HepG2 (cell line): ENCODE measurements around the gene HLA-DPB1. TPM values are rescaled to one million over a fixed set of nuclear protein-coding genes. Genes with fewer than 3 reads are reported as not detected.

Experiments used
- CREB1 ChIP-seq, 2 experiments: fragments of 450-650 bp in 1 of 2; IDR thresholded peaks; 2 replicates each; pipeline ENCODE4 v1.6.1; 2016 to 2017; ENCODE audit warnings: control low read depth in 1 of 2, mild to moderate bottlenecking in 1 of 2, missing compliant biosample characterization in 1 of 2, missing genetic modification characterization in 1 of 2
- LCORL ChIP-seq, 2 experiments: fragments of 450-650 bp in 1 of 2; sonication (generic) in 1 of 2; formaldehyde crosslinking in 1 of 2; IDR thresholded peaks; 2 replicates each; pipeline versions ENCODE4 v1.5.0 to v1.6.1; 2017 to 2020; ENCODE audit warnings: antibody characterized with exemption in 1 of 2, missing genetic modification reagents in 1 of 2
- NCOA2 ChIP-seq: sonication (generic); formaldehyde crosslinking; IDR thresholded peaks from 2 replicates; pipeline ENCODE4 v1.8.0; 2022; ENCODE audit warnings: inconsistent platforms
- NFIB ChIP-seq: sonication (generic); formaldehyde crosslinking; IDR thresholded peaks from 2 replicates; pipeline ENCODE4 v1.9.0; 2021; ENCODE audit warnings: missing genetic modification reagents, mild to moderate bottlenecking, borderline replicate concordance
- RAD21 ChIP-seq: fragments of 450-650 bp; formaldehyde crosslinking; IDR thresholded peaks from 2 replicates; pipeline ENCODE4 v1.5.0; 2020; ENCODE audit warnings: mild to moderate bottlenecking
- SMAD3 ChIP-seq: sonication (generic); formaldehyde crosslinking; IDR thresholded peaks from 2 replicates; pipeline ENCODE4 v1.4.0; 2020; ENCODE audit warnings: missing genetic modification reagents
- TGIF2 ChIP-seq: IDR thresholded peaks from 2 replicates; pipeline ENCODE4 v1.6.1; 2016; ENCODE audit warnings: control low read depth, missing compliant biosample characterization
- ZBTB21 ChIP-seq: sonication (generic); formaldehyde crosslinking; IDR thresholded peaks from 2 replicates; pipeline ENCODE4 v1.4.0; 2020; ENCODE audit warnings: missing genetic modification reagents
- ZMYM4 ChIP-seq: sonication (generic); formaldehyde crosslinking; IDR thresholded peaks from 2 replicates; pipeline ENCODE4 v1.8.1; 2023; ENCODE audit warnings: mild to moderate bottlenecking, missing genetic modification reagents
- ZNF331 ChIP-seq: sonication (generic); formaldehyde crosslinking; IDR thresholded peaks from 2 replicates; pipeline ENCODE4 v1.4.0; 2020; ENCODE audit warnings: missing genetic modification reagents
- ZNF546 ChIP-seq: sonication (generic); formaldehyde crosslinking; conservative IDR thresholded peaks from 2 replicates; pipeline ENCODE4 v1.8.1; 2023; ENCODE audit warnings: mild to moderate bottlenecking, missing genetic modification reagents
- ZNF557 ChIP-seq: sonication (generic); formaldehyde crosslinking; IDR thresholded peaks from 2 replicates; pipeline ENCODE4 v1.4.0; 2020; ENCODE audit warnings: missing genetic modification reagents
- ZNF572 ChIP-seq: sonication (generic); formaldehyde crosslinking; IDR thresholded peaks from 2 replicates; pipeline ENCODE4 v1.5.1; 2020; ENCODE audit warnings: mild to moderate bottlenecking, missing genetic modification reagents
- ZNF589 ChIP-seq: sonication (generic); formaldehyde crosslinking; conservative IDR thresholded peaks from 2 replicates; pipeline ENCODE4 v1.8.0; 2022; ENCODE audit warnings: mild to moderate bottlenecking, moderate library complexity, missing genetic modification reagents
- ZNF605 ChIP-seq: sonication (generic); formaldehyde crosslinking; IDR thresholded peaks from 2 replicates; pipeline ENCODE4 v1.8.0; 2022; ENCODE audit warnings: mild to moderate bottlenecking, missing genetic modification reagents
- polyA plus RNA-seq, 8 experiments: library from polyadenylated mRNA; depleted of rRNA in 3 of 8; stranded (reverse) in 7 of 8; unstranded in 1 of 8; fragments of >200 nt; fragmentation: Illumina TruSeq in 4 of 8; extraction: Trizol in 4 of 8; gene quantifications; 2 replicates each; pipeline versions ENCODE4 v1.2.1 to v1.2.3, GENCODE V29; 2011 to 2016; ENCODE audit warnings: low read depth in 4 of 8, missing spikeins in 1 of 8, mixed read lengths in 1 of 8; ENCODE audit not compliant: insufficient read depth in 1 of 8
- total RNA-seq, 5 experiments: library from RNA; depleted of rRNA; stranded (reverse); fragments of >200 nt; fragmentation: Illumina TruSeq; extraction: Trizol; gene quantifications; 2 replicates each; pipeline ENCODE4 v1.2.3, GENCODE V29; 2016; ENCODE audit warnings: low read depth in 1 of 5
- TF ChIP-seq, protein P1 (sequence below): sonication (generic); formaldehyde crosslinking; IDR thresholded peaks from 2 replicates; pipeline ENCODE4 v1.4.0; 2020; ENCODE audit warnings: mild to moderate bottlenecking, missing genetic modification reagents
- TF ChIP-seq, protein P2 (sequence below): sonication (generic); formaldehyde crosslinking; IDR thresholded peaks from 2 replicates; pipeline ENCODE4 v1.4.0; 2020; ENCODE audit warnings: missing genetic modification reagents
- TF ChIP-seq, protein P3 (sequence below): sonication (generic); formaldehyde crosslinking; IDR thresholded peaks from 2 replicates; pipeline ENCODE4 v1.4.0; 2020; ENCODE audit warnings: missing genetic modification reagents; ENCODE audit errors: not compliant biosample characterization
- TF ChIP-seq, protein P4 (sequence below): sonication (generic); formaldehyde crosslinking; IDR thresholded peaks from 2 replicates; pipeline ENCODE4 v1.5.1; 2020; ENCODE audit warnings: missing genetic modification reagents, mild to moderate bottlenecking, borderline replicate concordance
- TF ChIP-seq, protein P5 (sequence below): sonication (generic); formaldehyde crosslinking; IDR thresholded peaks from 2 replicates; pipeline ENCODE4 v1.4.0; 2020; ENCODE audit warnings: mild to moderate bottlenecking, missing genetic modification reagents

The HLA-DPB1 gene
- total and polyA plus RNA-seq, 2 of the 13 experiments (the other 11 are each of a cell fraction or from before 2014, with no cell fraction given), result not detected

DNA sequence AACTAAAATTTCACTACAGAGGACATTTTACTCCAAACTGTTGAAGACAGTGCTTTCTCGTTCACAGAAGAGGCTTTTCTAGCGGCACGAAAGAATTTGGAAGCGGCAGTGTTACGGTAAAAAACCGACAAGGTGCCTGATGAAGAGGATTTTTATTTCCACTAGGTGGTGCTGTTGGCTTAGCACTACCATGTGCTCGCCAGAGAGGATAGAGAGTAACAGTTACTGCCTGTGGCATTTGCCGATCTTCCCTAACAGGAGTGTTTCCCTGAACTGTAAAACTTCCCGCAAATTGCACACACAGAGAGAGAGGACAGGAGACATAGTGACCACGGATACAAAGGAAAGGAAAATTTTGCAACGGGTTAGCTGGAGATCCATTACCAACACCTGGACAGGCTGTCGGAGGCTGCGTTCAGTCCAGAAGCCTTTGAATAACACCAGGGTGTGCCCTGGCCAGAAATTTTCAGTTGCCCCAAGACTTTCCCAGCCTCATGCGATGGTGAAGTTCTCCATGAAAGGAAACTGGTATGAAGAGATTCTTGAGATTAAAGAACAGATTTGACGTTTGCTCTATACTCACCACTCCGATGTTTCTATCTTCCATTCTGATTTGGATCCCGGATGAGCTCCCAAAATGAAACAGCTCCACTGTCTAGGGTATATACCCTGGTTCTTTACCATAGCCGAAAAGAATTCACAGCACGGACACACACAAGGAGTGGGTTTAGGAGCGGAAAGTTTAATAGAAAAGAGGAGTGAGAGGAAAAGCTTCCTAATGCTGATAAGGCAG lies 48.1 kb downstream of the HLA-DPB1 start (continued):
- TF ChIP-seq, protein P1, sequence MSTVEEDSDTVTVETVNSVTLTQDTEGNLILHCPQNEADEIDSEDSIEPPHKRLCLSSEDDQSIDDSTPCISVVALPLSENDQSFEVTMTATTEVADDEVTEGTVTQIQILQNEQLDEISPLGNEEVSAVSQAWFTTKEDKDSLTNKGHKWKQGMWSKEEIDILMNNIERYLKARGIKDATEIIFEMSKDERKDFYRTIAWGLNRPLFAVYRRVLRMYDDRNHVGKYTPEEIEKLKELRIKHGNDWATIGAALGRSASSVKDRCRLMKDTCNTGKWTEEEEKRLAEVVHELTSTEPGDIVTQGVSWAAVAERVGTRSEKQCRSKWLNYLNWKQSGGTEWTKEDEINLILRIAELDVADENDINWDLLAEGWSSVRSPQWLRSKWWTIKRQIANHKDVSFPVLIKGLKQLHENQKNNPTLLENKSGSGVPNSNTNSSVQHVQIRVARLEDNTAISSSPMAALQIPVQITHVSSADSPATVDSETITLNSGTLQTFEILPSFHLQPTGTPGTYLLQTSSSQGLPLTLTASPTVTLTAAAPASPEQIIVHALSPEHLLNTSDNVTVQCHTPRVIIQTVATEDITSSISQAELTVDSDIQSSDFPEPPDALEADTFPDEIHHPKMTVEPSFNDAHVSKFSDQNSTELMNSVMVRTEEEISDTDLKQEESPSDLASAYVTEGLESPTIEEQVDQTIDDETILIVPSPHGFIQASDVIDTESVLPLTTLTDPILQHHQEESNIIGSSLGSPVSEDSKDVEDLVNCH, result no peak
- TF ChIP-seq TGIF2, result no peak
- TF ChIP-seq, protein P2, sequence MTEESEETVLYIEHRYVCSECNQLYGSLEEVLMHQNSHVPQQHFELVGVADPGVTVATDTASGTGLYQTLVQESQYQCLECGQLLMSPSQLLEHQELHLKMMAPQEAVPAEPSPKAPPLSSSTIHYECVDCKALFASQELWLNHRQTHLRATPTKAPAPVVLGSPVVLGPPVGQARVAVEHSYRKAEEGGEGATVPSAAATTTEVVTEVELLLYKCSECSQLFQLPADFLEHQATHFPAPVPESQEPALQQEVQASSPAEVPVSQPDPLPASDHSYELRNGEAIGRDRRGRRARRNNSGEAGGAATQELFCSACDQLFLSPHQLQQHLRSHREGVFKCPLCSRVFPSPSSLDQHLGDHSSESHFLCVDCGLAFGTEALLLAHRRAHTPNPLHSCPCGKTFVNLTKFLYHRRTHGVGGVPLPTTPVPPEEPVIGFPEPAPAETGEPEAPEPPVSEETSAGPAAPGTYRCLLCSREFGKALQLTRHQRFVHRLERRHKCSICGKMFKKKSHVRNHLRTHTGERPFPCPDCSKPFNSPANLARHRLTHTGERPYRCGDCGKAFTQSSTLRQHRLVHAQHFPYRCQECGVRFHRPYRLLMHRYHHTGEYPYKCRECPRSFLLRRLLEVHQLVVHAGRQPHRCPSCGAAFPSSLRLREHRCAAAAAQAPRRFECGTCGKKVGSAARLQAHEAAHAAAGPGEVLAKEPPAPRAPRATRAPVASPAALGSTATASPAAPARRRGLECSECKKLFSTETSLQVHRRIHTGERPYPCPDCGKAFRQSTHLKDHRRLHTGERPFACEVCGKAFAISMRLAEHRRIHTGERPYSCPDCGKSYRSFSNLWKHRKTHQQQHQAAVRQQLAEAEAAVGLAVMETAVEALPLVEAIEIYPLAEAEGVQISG (CRISPR knock-in tag), result peak; percentile 59; the same call in 1 of the 2 replicates
- TF ChIP-seq, protein P3, sequence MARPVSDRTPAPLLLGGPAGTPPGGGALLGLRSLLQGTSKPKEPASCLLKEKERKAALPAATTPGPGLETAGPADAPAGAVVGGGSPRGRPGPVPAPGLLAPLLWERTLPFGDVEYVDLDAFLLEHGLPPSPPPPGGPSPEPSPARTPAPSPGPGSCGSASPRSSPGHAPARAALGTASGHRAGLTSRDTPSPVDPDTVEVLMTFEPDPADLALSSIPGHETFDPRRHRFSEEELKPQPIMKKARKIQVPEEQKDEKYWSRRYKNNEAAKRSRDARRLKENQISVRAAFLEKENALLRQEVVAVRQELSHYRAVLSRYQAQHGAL (CRISPR knock-in tag), result no peak
- no peak for TF ChIP-seq ZNF572 (CRISPR knock-in tag)
- TF ChIP-seq LCORL (IDR thresholded peaks at IDR 0.05), result no peak
- TF ChIP-seq LCORL (CRISPR knock-in tag; IDR thresholded peaks at IDR 0.05), result peak; percentile 60; the same call in 1 of the 2 replicates
- TF ChIP-seq RAD21 (CRISPR knock-in tag), result peak; percentile 66
- TF ChIP-seq CREB1 (IDR thresholded peaks at IDR 0.05), result no peak
- TF ChIP-seq CREB1 (CRISPR knock-in tag; IDR thresholded peaks at IDR 0.05), result no peak
- TF ChIP-seq, protein P4, sequence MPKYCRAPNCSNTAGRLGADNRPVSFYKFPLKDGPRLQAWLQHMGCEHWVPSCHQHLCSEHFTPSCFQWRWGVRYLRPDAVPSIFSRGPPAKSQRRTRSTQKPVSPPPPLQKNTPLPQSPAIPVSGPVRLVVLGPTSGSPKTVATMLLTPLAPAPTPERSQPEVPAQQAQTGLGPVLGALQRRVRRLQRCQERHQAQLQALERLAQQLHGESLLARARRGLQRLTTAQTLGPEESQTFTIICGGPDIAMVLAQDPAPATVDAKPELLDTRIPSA (CRISPR knock-in tag), result no peak
- TF ChIP-seq ZNF589, result no peak
- no peak for TF ChIP-seq ZNF605 (CRISPR knock-in tag)
- no peak for TF ChIP-seq ZBTB21 (CRISPR knock-in tag)
- TF ChIP-seq, protein P5, sequence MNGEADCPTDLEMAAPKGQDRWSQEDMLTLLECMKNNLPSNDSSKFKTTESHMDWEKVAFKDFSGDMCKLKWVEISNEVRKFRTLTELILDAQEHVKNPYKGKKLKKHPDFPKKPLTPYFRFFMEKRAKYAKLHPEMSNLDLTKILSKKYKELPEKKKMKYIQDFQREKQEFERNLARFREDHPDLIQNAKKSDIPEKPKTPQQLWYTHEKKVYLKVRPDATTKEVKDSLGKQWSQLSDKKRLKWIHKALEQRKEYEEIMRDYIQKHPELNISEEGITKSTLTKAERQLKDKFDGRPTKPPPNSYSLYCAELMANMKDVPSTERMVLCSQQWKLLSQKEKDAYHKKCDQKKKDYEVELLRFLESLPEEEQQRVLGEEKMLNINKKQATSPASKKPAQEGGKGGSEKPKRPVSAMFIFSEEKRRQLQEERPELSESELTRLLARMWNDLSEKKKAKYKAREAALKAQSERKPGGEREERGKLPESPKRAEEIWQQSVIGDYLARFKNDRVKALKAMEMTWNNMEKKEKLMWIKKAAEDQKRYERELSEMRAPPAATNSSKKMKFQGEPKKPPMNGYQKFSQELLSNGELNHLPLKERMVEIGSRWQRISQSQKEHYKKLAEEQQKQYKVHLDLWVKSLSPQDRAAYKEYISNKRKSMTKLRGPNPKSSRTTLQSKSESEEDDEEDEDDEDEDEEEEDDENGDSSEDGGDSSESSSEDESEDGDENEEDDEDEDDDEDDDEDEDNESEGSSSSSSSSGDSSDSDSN (CRISPR knock-in tag), result 0 out of 2 replicates have a peak, but pooled peaks have one; percentile 11
- no peak for TF ChIP-seq SMAD3 (CRISPR knock-in tag)
- TF ChIP-seq ZNF331, result peak; percentile 45; the same call in 1 of the 2 replicates
- TF ChIP-seq NFIB (CRISPR knock-in tag), result no peak
- no peak for TF ChIP-seq ZNF546 (CRISPR knock-in tag)
- no peak for TF ChIP-seq NCOA2 (CRISPR knock-in tag)
- TF ChIP-seq ZMYM4, result peak; percentile 60
- TF ChIP-seq ZNF557, result no peak
